Mucosa of rectum (tissue), 2 donors: Measurements from ENCODE around the gene CD302.
"Not testable (repeated sequence)": the region's sequence is repeated elsewhere in the genome, so short reads cannot be mapped to it uniquely, and the experiment has no call there.

Experiments
- H3K27ac ChIP-seq, 2 donors: one replicate each; pipeline ENCODE4 v1.7.0; 2013; ENCODE audit warnings: inconsistent platforms in 2 of 2, low read depth in 2 of 2, low read length in 2 of 2
- H3K27me3 ChIP-seq, 2 donors: one replicate each; pipeline ENCODE4 v1.7.0; 2013; ENCODE audit warnings: low read length in 2 of 2; ENCODE audit not compliant: control insufficient read depth in 2 of 2, insufficient read depth in 2 of 2
- H3K36me3 ChIP-seq, 2 donors: one replicate each; pipeline ENCODE4 v1.7.0; 2013; ENCODE audit warnings: low read length in 2 of 2; ENCODE audit not compliant: control insufficient read depth in 2 of 2, insufficient read depth in 2 of 2
- H3K4me1 ChIP-seq, 2 donors: one replicate each; pipeline ENCODE4 v1.7.0; 2013; ENCODE audit warnings: low read length in 2 of 2, mild to moderate bottlenecking in 1 of 2; ENCODE audit not compliant: control insufficient read depth in 2 of 2, insufficient read depth in 2 of 2
- H3K4me3 ChIP-seq, 2 donors: one replicate each; pipeline ENCODE4 v1.7.0; 2013; ENCODE audit warnings: low read length in 2 of 2
- H3K9ac ChIP-seq, 2 donors: one replicate each; pipeline ENCODE4 v1.7.0; 2013; ENCODE audit warnings: low read length in 2 of 2, low read depth in 1 of 2, mild to moderate bottlenecking in 1 of 2
- H3K9me3 ChIP-seq, 2 donors: one replicate each; pipeline ENCODE4 v1.7.0; 2013; ENCODE audit warnings: low read length in 2 of 2; ENCODE audit not compliant: control insufficient read depth in 2 of 2
- donor health status: healthy.
- donor health status: Normal muscosa, but diverticular disease.

CD302 gene

GRCh38 chr2:159795841-159796690, 1.9 kb downstream of the CD302 start:
- H3K27ac ChIP-seq: peak overlapping the region in 1 of 2 donors; percentile 40
- H3K9me3 ChIP-seq: no peaks in the 10 kb centered on the region
- no peaks in the 10 kb centered on the region for H3K27me3 ChIP-seq
- no peaks in the 10 kb centered on the region for H3K36me3 ChIP-seq
- H3K4me1 ChIP-seq: peaks cover 5 to 7% of the 10 kb centered on the region in 2 donors
- no peak overlapping the region for H3K9ac ChIP-seq
- peak overlapping the region in 1 of 2 donors; percentile 84 for H3K4me3 ChIP-seq

GRCh38 chr2:159793326-159793725, 4.7 kb downstream of the CD302 start:
- Histone ChIP-seq H3K4me1 (peaks cover 9 to 10% of the 10 kb centered on the region in 2 donors), H3K36me3 (no peaks in the 10 kb centered on the region), H3K9ac (no peak overlapping the region), H3K4me3 (no peak overlapping the region), H3K27me3 (no peaks in the 10 kb centered on the region), H3K9me3 (no peaks in the 10 kb centered on the region), H3K27ac (peak overlapping the region in 1 of 2 donors; percentile 26)

- no peak overlapping the region for H3K4me3 ChIP-seq
- peaks cover 9 to 12% of the 10 kb centered on the region in 2 donors for H3K4me1 ChIP-seq
- no peaks in the 10 kb centered on the region for H3K36me3 ChIP-seq
- no peak overlapping the region for H3K9ac ChIP-seq
- H3K9me3 ChIP-seq: no peaks in the 10 kb centered on the region
- H3K27ac ChIP-seq: no peak overlapping the region
- no peaks in the 10 kb centered on the region for H3K27me3 ChIP-seq
These were observed 5.4 kb downstream of the CD302 start for GRCh38 chr2:159792599-159792998.

- Histone ChIP-seq H3K27me3 (no peaks in the 10 kb centered on the region), H3K27ac (no peak overlapping the region), H3K36me3 (no peaks in the 10 kb centered on the region), H3K9ac (no peak overlapping the region), H3K9me3 (no peaks in the 10 kb centered on the region), H3K4me3 (no peak overlapping the region), H3K4me1 (peaks cover 9 to 11% of the 10 kb centered on the region in 2 donors)
These were observed 6.0 kb downstream of the CD302 start for GRCh38 chr2:159792036-159792435.

GRCh38 chr2:159790323-159790722, 7.7 kb downstream of the CD302 start:
- Histone ChIP-seq H3K4me1 (peaks cover 6 to 9% of the 10 kb centered on the region in 2 donors), H3K4me3 (no peak overlapping the region), H3K27ac (no peak overlapping the region), H3K36me3 (no peaks in the 10 kb centered on the region), H3K9ac (no peak overlapping the region), H3K27me3 (no peaks in the 10 kb centered on the region), H3K9me3 (no peaks in the 10 kb centered on the region)

- no peaks in the 10 kb centered on the region for H3K36me3 ChIP-seq
- peak overlapping the region in 1 of 2 donors; percentile 30 for H3K27ac ChIP-seq
- no peak overlapping the region for H3K4me3 ChIP-seq
- no peak overlapping the region for H3K9ac ChIP-seq
- H3K4me1 ChIP-seq: peaks cover 4 to 6% of the 10 kb centered on the region in 2 donors
- no peaks in the 10 kb centered on the region for H3K9me3 ChIP-seq
- H3K27me3 ChIP-seq: no peaks in the 10 kb centered on the region
These were observed 9.8 kb downstream of the CD302 start for GRCh38 chr2:159788253-159788652.

GRCh38 chr2:159787647-159788046, 10.4 kb downstream of the CD302 start:
- not testable (repeated sequence) for H3K9ac ChIP-seq, H3K27ac ChIP-seq, H3K4me3 ChIP-seq, H3K27me3 ChIP-seq, H3K36me3 ChIP-seq, H3K4me1 ChIP-seq, H3K9me3 ChIP-seq

GRCh38 chr2:159786938-159787337, 11.1 kb downstream of the CD302 start:
- H3K27me3 ChIP-seq: no peaks in the 10 kb centered on the region
- no peak overlapping the region for H3K4me3 ChIP-seq
- no peaks in the 10 kb centered on the region for H3K36me3 ChIP-seq
- peaks cover 4 to 6% of the 10 kb centered on the region in 2 donors for H3K4me1 ChIP-seq
- H3K9ac ChIP-seq: no peak overlapping the region
- H3K9me3 ChIP-seq: no peaks in the 10 kb centered on the region
- no peak overlapping the region for H3K27ac ChIP-seq

GRCh38 chr2:159785195-159785594, 12.8 kb downstream of the CD302 start:
- peaks cover 4 to 6% of the 10 kb centered on the region in 2 donors for H3K4me1 ChIP-seq
- no peaks in the 10 kb centered on the region for H3K9me3 ChIP-seq
- no peaks in the 10 kb centered on the region for H3K36me3 ChIP-seq
- H3K9ac ChIP-seq: no peak overlapping the region
- H3K4me3 ChIP-seq: no peak overlapping the region
- H3K27me3 ChIP-seq: no peaks in the 10 kb centered on the region
- H3K27ac ChIP-seq: no peak overlapping the region

- not testable (repeated sequence) for H3K9ac ChIP-seq, H3K27ac ChIP-seq, H3K36me3 ChIP-seq, H3K27me3 ChIP-seq, H3K4me3 ChIP-seq, H3K9me3 ChIP-seq, H3K4me1 ChIP-seq
These were observed 13.3 kb downstream of the CD302 start for GRCh38 chr2:159784744-159785143.
